Thyroid gland (tissue), 4 donors: ENCODE data around the gene LGI1. TPM values are rescaled to one million over a fixed set of nuclear protein-coding genes. Genes with fewer than 3 reads are reported as not detected.

Experiments used
- DNase-seq, 2 donors: peaks; one replicate each; pipeline ENCODE4 v3.0.0-alpha.2; 2019
- H3K27ac ChIP-seq, 3 donors: fragments of 200-600 bp; sonication (generic); 1 replicate in 2 of 3; 2 replicates in 1 of 3; pipeline ENCODE4 v1.5.1; 2016 to 2019; ENCODE audit warnings: mild to moderate bottlenecking in 1 of 3, moderate library complexity in 1 of 3
- H3K27me3 ChIP-seq: fragments of 200-600 bp; sonication (generic); one replicate; pipeline ENCODE4 v1.5.1; 2019
- H3K36me3 ChIP-seq, 2 donors: fragments of 200-600 bp; sonication (generic); one replicate each; pipeline ENCODE4 v1.5.1; 2016 to 2019
- H3K4me1 ChIP-seq, 2 donors: fragments of 200-600 bp; sonication (generic); one replicate each; pipeline ENCODE4 v1.5.1; 2017 to 2019
- H3K4me3 ChIP-seq, 3 donors: fragments of 200-600 bp; sonication (generic); replicated peaks in 1 of 3; 1 replicate in 2 of 3; 2 replicates in 1 of 3; pipeline ENCODE4 v1.5.1; 2016; ENCODE audit warnings: mild to moderate bottlenecking in 1 of 3
- H3K9me3 ChIP-seq: fragments of 200-600 bp; sonication (generic); one replicate; pipeline ENCODE4 v1.5.1; 2017
- CTCF ChIP-seq, 6 experiments: fragments of 200-600 bp in 3 of 6; fragments of 450-650 bp in 3 of 6; sonication (generic) in 3 of 6; IDR thresholded peaks; one replicate each; pipeline ENCODE4 v1.5.1; 2016 to 2019; ENCODE audit warnings: antibody characterized with exemption in 6 of 6, mild to moderate bottlenecking in 2 of 6, inconsistent platforms in 1 of 6, moderate library complexity in 1 of 6
- POLR2A ChIP-seq, 2 donors: fragments of 450-650 bp; IDR thresholded peaks; one replicate each; pipeline ENCODE4 v1.6.1; 2017; ENCODE audit warnings: antibody characterized with exemption in 2 of 2, mild to moderate bottlenecking in 2 of 2, moderate library complexity in 1 of 2
- WGBS, 2 donors: methylation state at CpG; one replicate each; pipeline ENCODE4 v1.1.5; 2017; 5-methylcytosine and 5-hydroxymethylcytosine counted together
- intact Hi-C: fragments of 100-400 bp; cut with DNase I; formaldehyde crosslinking; loops from one replicate; pipeline ENCODE4 v1.15.1; 2023
- total RNA-seq, 4 donors: library from RNA; depleted of rRNA; stranded (reverse); fragments of >200 nt; gene quantifications; one replicate each; pipeline ENCODE4 v1.2.3, GENCODE V29; 2016

Gene LGI1
- total RNA-seq, 4 donors from 2014 or later, result not detected

GRCh38 chr10:93726024-93726423 lies 31.7 kb upstream of the LGI1 start:
- Histone ChIP-seq H3K27ac (no peak overlapping the region), H3K4me1 (no peaks in the 10 kb centered on the region), H3K9me3 (no peaks in the 10 kb centered on the region), H3K27me3 (no peaks in the 10 kb centered on the region), H3K36me3 (no peaks in the 10 kb centered on the region), H3K4me3 (no peak overlapping the region)
- 73 to 85% methylated on average over 1 of the region's 1 CpG for WGBS, 2 donors
- intact Hi-C loops, result no loop called here
- DNase-seq, result no peak
- TF ChIP-seq CTCF (IDR thresholded peaks at IDR 0.05) (no peak), POLR2A (IDR thresholded peaks at IDR 0.05) (no peak)

GRCh38 chr10:93741367-93741766 lies 16.4 kb upstream of the LGI1 start:
- no peak overlapping the region for H3K27ac ChIP-seq
- H3K36me3 ChIP-seq, result no peaks in the 10 kb centered on the region
- no peak overlapping the region for H3K4me3 ChIP-seq
- no peak for TF ChIP-seq POLR2A (IDR thresholded peaks at IDR 0.05)
- no peak for TF ChIP-seq CTCF (IDR thresholded peaks at IDR 0.05)
- no peaks in the 10 kb centered on the region for H3K27me3 ChIP-seq
- no peak for DNase-seq
- intact Hi-C loops, result no loop called here
- no peaks in the 10 kb centered on the region for H3K9me3 ChIP-seq
- no peaks in the 10 kb centered on the region for H3K4me1 ChIP-seq
- WGBS, 2 donors, result 80 to 86% methylated on average over 3 of the region's 3 CpGs

- H3K27me3 ChIP-seq, result no peaks in the 10 kb centered on the region
- H3K27ac ChIP-seq, result no peak overlapping the region
- TF ChIP-seq POLR2A (IDR thresholded peaks at IDR 0.05) (no peak), CTCF (IDR thresholded peaks at IDR 0.05) (no peak)
- no peak for DNase-seq
- no peaks in the 10 kb centered on the region for H3K36me3 ChIP-seq
- no peaks in the 10 kb centered on the region for H3K9me3 ChIP-seq
- intact Hi-C loops, result no loop called here
- WGBS, 2 donors, result 78 to 79% methylated on average over 8 of the region's 8 CpGs
- no peak overlapping the region for H3K4me3 ChIP-seq
- no peaks in the 10 kb centered on the region for H3K4me1 ChIP-seq
Observed at GRCh38 chr10:93742633-93743349, 14.9 kb upstream of the LGI1 start.

GRCh38 chr10:93745408-93746065 lies 12.2 kb upstream of the LGI1 start:
- TF ChIP-seq POLR2A (IDR thresholded peaks at IDR 0.05) (no peak), CTCF (IDR thresholded peaks at IDR 0.05) (no peak)
- no peaks in the 10 kb centered on the region for H3K36me3 ChIP-seq

GRCh38 chr10:93746844-93747284 lies 10.9 kb upstream of the LGI1 start:
- Histone ChIP-seq H3K27me3 (no peaks in the 10 kb centered on the region), H3K9me3 (no peaks in the 10 kb centered on the region), H3K36me3 (no peaks in the 10 kb centered on the region), H3K4me3 (no peak overlapping the region), H3K4me1 (no peaks in the 10 kb centered on the region), H3K27ac (no peak overlapping the region)
- TF ChIP-seq POLR2A (IDR thresholded peaks at IDR 0.05) (no peak), CTCF (IDR thresholded peaks at IDR 0.05) (no peak)
- no peak for DNase-seq
- intact Hi-C loops, result no loop called here
- WGBS, 2 donors, result 47 to 51% methylated on average over 4 of the region's 4 CpGs

More at GRCh38 chr10:93745408-93746065, 12.2 kb upstream of the LGI1 start:
- H3K4me1 ChIP-seq, result no peaks in the 10 kb centered on the region
- no peaks in the 10 kb centered on the region for H3K9me3 ChIP-seq
- DNase-seq, result no peak
- 52 to 53% methylated on average over 9 of the region's 9 CpGs for WGBS, 2 donors
- no peaks in the 10 kb centered on the region for H3K27me3 ChIP-seq
- no peak overlapping the region for H3K4me3 ChIP-seq
- intact Hi-C loops, result no loop called here
- H3K27ac ChIP-seq, result no peak overlapping the region
